DND-41 (cell line): ENCODE data around the gene ABCA8.

Experiments used
- CTCF ChIP-seq: IDR thresholded peaks from 2 replicates; pipeline ENCODE4 v1.5.1; 2012; ENCODE audit warnings: borderline replicate concordance, low read length, moderate library complexity, mild to moderate bottlenecking; ENCODE audit not compliant: poor library complexity, severe bottlenecking; ENCODE audit errors: extremely low read depth
- EZH2 ChIP-seq: IDR thresholded peaks from 3 replicates; pipeline ENCODE4 v1.6.1; 2012; ENCODE audit warnings: borderline replicate concordance, low read depth, mild to moderate bottlenecking, moderate library complexity, low read length, inconsistent platforms; ENCODE audit not compliant: severe bottlenecking

- TF ChIP-seq CTCF (no peak), EZH2 (no peak)
Measured at GRCh38 chr17:68884888-68885287, 70.3 kb downstream of the ABCA8 start.
